NCI-H748 (cell line): Measurements from ENCODE around the gene ERMAP.
"Not testable (repeated sequence)": the region's sequence is repeated elsewhere in the genome, so short reads cannot be mapped to it uniquely, and the experiment has no call there.

Experiments used
- DNase-seq: peaks from one replicate; lab custom pipeline; 2025; ENCODE audit not compliant: unreplicated experiment; lab: John Stamatoyannopoulos, UW

Gene ERMAP

GRCh38 chr1:42869254-42869653 lies 52.3 kb downstream of the ERMAP start:
- not testable (repeated sequence) for DNase-seq

DNA sequence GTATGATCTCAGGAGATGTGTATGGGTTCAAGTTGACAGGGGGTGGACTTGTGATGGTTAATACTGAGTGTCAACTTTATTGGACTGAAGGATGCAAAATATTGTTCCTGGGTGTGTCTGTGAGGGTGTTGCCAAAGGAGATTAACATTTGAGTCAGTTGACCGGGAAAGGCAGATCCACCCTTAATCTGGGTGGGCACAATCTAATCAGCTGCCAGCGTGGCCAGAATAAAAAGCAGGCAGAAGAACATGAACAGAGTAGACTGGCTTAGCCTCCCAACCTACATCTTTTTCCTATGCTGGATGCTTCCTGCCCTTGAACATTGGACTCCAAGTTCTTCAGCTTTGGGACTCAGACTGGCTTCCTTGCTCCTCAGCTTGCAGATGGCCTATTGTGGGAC lies 52.8 kb downstream of the ERMAP start:
- not testable (repeated sequence) for DNase-seq

GRCh38 chr1:42873108-42873507 lies 56.2 kb downstream of the ERMAP start:
- not testable (repeated sequence) for DNase-seq

GRCh38 chr1:42873670-42874069 lies 56.7 kb downstream of the ERMAP start:
- no peak for DNase-seq

DNA sequence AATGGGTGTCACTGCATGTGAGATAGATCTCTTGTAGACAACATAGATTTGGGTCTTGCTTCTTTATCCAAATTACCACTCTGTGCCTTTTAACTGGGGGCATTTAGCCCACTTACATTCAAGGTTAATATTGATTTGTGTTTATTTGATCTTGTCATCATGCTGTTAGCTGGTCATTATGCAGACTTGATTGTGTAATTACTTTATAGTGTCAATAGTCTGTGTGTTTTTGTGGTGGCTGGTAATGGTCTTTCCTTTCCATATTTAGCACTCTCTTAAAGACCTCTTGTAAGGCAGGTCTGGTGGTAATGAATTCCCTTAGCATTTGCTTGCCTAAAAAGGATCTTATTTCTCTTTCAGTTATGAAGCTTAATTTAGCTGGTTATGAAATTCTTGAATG lies 59.1 kb downstream of the ERMAP start:
- DNase-seq: peak; percentile 100

DNA sequence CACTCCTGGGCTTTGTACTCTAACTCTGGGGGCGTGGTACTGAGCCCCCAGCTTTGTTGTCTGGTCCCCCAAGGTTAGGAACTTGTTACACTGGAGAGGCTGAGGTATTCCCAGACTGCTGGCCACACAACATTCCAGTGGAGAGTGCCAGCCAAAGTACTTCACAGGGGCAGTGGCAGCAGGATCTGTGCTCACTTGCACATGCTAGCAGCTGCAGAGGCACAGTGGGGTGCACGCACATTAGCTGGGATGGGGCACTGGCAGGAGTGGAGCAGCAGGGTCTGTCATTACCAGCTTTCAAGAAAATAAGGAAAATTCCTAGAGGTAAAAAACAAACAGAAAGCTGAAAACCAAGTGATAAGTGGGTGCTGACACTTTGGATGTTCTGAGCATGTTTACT lies 60.5 kb downstream of the ERMAP start:
- DNase-seq: peak; percentile 90

- DNase-seq: no peak
These were observed 63.5 kb downstream of the ERMAP start for GRCh38 chr1:42880384-42880783.

DNA sequence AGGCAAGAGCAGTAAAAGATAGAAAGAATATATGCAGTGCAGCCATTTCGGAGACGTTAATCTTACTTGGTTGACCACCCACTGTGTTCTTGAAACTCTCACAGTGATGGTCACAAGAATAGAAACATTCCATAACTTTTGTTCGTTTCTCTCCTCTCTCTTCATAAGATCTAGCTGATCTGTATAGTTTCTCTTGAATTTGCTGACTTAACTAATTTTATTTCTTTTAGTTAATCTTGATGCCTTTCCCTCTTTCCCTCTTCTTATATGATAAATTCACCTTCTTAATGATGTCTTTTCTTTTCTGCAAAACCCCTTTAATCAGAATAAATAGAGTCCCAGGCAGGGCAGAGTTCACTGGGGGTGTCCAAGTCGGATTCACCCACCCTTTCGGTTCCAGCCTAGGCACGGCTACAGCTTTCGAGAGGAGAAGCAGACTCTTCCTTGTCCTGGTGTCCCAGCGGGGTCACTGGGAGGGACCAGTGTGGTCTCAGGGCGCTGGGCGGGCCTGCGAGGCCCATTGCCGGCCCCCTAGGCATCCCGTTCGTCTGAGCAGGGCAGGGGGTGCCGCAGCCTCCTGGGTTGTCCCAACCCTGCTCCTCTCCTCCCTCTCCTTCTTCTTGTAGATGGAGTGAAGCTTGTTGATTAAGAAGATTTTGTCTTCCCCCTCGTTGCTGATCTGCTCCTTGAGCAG lies 69.3 kb downstream of the ERMAP start:
- no peak for DNase-seq

GRCh38 chr1:42886800-42887199 lies 69.9 kb downstream of the ERMAP start:
- DNase-seq: peak; percentile 86

DNA sequence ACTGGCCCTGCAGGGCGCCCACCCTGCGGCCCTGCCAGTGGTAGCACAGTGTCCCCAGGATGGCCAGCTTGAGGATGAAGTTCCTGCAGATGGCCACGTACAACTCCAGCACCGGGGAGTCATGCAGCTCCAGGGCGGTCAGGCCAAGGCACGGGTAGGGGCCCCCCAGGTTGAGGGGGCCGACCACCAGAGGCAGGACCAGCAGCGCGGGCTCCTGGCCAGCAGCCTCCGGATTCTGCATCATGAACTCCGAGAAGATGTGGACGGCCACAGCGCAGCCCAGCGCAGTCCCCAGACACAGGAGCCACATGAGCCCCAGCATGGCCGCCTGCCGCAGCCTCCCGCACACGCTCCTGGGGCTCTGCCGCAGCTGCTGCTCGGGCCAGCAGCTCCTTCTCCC lies 70.4 kb downstream of the ERMAP start:
- DNase-seq: no peak

- DNase-seq: peak; percentile 62
These were observed 71.2 kb downstream of the ERMAP start for GRCh38 chr1:42888013-42888633.

- no peak for DNase-seq
These were observed 72.3 kb downstream of the ERMAP start for GRCh38 chr1:42889264-42889663.

DNA sequence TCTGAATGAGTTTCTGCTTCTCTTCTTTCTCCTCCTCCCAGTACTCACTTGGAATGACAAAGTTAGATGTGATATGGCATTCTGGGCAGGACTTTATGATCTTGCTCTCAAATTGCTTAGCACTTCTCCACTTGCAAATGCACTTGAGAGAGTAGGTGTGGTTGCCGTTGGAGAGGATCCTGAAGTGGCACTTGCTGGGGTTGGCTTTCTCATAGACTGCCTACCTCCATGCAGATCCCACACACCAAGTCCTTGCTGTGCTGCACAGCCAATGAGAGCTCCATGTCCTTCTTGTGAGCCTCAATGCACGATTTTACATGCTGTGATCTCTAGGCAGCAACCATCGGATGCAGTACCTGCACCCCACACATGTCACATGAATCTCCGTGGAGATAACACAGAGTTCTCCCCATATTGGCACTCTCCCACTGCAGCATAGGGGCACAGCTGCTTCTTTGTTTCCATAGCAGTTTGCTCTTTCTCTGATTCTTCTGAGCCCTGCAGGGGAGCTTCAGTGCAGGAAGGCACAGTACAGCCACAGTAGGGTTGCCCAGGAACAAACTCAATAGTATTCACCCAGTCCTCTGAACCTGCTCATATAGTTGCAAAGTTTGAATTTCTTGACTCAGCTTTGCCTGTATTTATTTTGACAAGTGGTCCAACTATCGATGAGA lies 74.7 kb downstream of the ERMAP start:
- peak; percentile 69 for DNase-seq
